ENCODE results near the gene CACNA1C.
A peak's percentile ranks its signal among the peaks of the same experiment; 100 is the strongest.

CACNA1C gene

GRCh38 chr12:2319136-2319535 is 266.3 kb downstream of the CACNA1C start:
- no peak overlapping the region for H3K4me3 ChIP-seq (ENCODE audit: low read depth, low read length)
- no peak for TF ChIP-seq CTCF (conservative IDR thresholded peaks at IDR 0.05; ENCODE audit: low read depth, low read length)
- DNase-seq (ENCODE audit: low read depth), result no peak

- TF ChIP-seq CTCF (conservative IDR thresholded peaks at IDR 0.05; ENCODE audit: low read depth, low read length), result no peak
- peak; percentile 60 for DNase-seq (ENCODE audit: low read depth)
- H3K4me3 ChIP-seq (ENCODE audit: low read depth, low read length), result no peak overlapping the region
Observed at GRCh38 chr12:2319737-2320506, 267.1 kb downstream of the CACNA1C start.

GRCh38 chr12:2320841-2321240 is 268.1 kb downstream of the CACNA1C start:
- DNase-seq (ENCODE audit: low read depth), result no peak
- no peak for TF ChIP-seq CTCF (conservative IDR thresholded peaks at IDR 0.05; ENCODE audit: low read depth, low read length)
- H3K4me3 ChIP-seq (ENCODE audit: low read depth, low read length), result no peak overlapping the region

GRCh38 chr12:2322554-2323120 is 269.9 kb downstream of the CACNA1C start:
- no peak for DNase-seq (ENCODE audit: low read depth)
- TF ChIP-seq CTCF (conservative IDR thresholded peaks at IDR 0.05; ENCODE audit: low read depth, low read length), result no peak
- H3K4me3 ChIP-seq (ENCODE audit: low read depth, low read length), result no peak overlapping the region

GRCh38 chr12:2323532-2324255 is 270.9 kb downstream of the CACNA1C start:
- H3K4me3 ChIP-seq (ENCODE audit: low read depth, low read length), result no peak overlapping the region
- no peak for TF ChIP-seq CTCF (conservative IDR thresholded peaks at IDR 0.05; ENCODE audit: low read depth, low read length)
- DNase-seq (ENCODE audit: low read depth), result no peak

- no peak overlapping the region for H3K4me3 ChIP-seq (ENCODE audit: low read depth, low read length)
- no peak for TF ChIP-seq CTCF (conservative IDR thresholded peaks at IDR 0.05; ENCODE audit: low read depth, low read length)
- peak; percentile 37 for DNase-seq (ENCODE audit: low read depth)
Observed at GRCh38 chr12:2324387-2324786, 271.6 kb downstream of the CACNA1C start.

Measured in choroid plexus epithelial cell (primary cell).